Measurements from ENCODE around the gene CDK17.
"Not testable (repeated sequence)": the region's sequence is repeated elsewhere in the genome, so short reads cannot be mapped to it uniquely, and the experiment has no call there.

The CDK17 gene

DNA sequence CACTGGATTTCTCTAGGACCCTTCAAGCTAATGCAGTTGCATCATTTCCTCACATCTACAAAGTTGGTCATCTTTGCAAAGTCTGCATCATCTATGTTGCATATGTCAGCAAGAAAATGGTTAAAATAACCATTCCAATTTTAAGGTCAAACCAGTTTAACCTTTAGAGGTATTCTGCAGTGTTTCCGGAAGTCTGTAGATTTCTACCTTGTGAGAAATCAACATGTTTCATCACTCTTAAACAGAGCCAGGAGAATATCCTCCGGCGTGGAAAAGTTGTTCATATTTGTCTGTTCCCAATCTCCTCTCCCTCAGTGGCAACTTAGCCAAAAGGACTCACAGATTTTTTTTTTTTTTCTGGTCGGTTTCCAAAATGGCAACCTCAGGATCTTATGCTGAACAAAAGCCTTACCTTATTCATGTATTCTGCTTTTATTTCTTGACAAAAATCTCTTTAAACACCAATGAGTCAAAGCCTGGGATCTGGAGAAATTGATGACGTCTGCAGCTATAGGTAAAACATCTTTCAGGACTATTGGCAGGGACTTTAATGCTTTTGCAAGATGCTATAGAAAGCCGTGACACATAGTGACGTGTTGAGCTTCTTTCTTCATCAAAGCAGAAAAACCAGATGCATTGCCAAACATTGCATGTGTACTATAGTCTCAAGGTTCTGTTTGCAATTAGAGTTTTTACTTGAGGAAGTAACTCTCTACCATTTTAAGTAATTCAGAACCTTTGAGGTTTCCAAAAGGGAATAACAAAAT, 16.0 kb upstream of the CDK17 start:
- Histone ChIP-seq H3K4me1 (ENCODE audit: control insufficient read depth, insufficient read depth, low read length) (no peaks in the 10 kb centered on the region), H3K9ac (ENCODE audit: low read depth, low read length) (no peak overlapping the region), H3K27ac (ENCODE audit: low read depth, low read length) (no peak overlapping the region), H3K27me3 (ENCODE audit: control insufficient read depth, insufficient read depth, low read length) (no peaks in the 10 kb centered on the region), H3K4me3 (ENCODE audit: low read depth, low read length) (no peak overlapping the region), H3K36me3 (ENCODE audit: control insufficient read depth, insufficient read depth, low read length) (no peaks in the 10 kb centered on the region), H3K9me3 (ENCODE audit: control insufficient read depth, insufficient read depth, low read length) (no peaks in the 10 kb centered on the region)

DNA sequence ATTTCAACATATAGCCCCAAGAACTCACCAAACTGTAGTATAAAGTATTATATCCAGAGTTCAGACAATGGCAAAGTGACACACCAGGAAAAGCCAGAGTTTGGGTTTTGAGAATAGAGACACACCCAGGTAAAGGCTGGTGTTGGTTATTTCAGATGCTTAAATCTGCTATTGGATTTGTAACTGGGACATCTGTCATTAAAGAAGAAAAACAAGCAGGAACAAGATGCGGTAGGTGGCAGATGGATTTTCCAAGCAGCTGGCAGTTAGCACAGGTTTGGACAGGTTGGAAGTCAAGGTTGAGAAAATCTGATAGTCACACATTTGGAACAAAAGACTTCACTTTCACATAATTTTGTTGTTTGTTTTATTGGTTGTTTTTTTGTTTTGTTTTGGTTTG, 14.4 kb upstream of the CDK17 start:
- H3K4me1 ChIP-seq (ENCODE audit: control insufficient read depth, insufficient read depth, low read length): no peaks in the 10 kb centered on the region
- H3K9me3 ChIP-seq (ENCODE audit: control insufficient read depth, insufficient read depth, low read length): no peaks in the 10 kb centered on the region
- no peaks in the 10 kb centered on the region for H3K36me3 ChIP-seq (ENCODE audit: control insufficient read depth, insufficient read depth, low read length)
- no peaks in the 10 kb centered on the region for H3K27me3 ChIP-seq (ENCODE audit: control insufficient read depth, insufficient read depth, low read length)
- H3K4me3 ChIP-seq (ENCODE audit: low read depth, low read length): no peak overlapping the region
- H3K27ac ChIP-seq (ENCODE audit: low read depth, low read length): no peak overlapping the region
- H3K9ac ChIP-seq (ENCODE audit: low read depth, low read length): no peak overlapping the region

DNA sequence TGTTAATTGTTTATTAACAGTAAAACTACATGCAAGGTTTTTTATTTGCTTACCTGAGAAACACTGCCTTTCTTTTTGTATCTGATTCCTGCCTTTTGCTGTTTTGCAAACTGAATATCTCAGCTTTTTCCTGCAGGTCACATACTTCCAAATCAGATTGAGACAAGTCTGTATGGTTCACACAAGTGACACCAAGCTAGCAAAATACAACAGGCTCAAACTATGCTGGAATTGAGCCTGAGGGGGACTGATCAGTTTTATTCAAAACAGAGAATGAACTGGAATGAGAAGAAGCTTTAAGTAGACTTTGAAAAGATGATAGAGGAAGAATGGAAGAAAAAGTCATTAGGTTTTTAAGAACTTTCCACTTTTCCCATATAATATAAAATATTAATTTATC, 12.2 kb upstream of the CDK17 start:
- H3K9ac ChIP-seq (ENCODE audit: low read depth, low read length): no peak overlapping the region
- no peak overlapping the region for H3K27ac ChIP-seq (ENCODE audit: low read depth, low read length)
- no peaks in the 10 kb centered on the region for H3K36me3 ChIP-seq (ENCODE audit: control insufficient read depth, insufficient read depth, low read length)
- no peak overlapping the region for H3K4me3 ChIP-seq (ENCODE audit: low read depth, low read length)
- no peaks in the 10 kb centered on the region for H3K27me3 ChIP-seq (ENCODE audit: control insufficient read depth, insufficient read depth, low read length)
- no peaks in the 10 kb centered on the region for H3K9me3 ChIP-seq (ENCODE audit: control insufficient read depth, insufficient read depth, low read length)
- H3K4me1 ChIP-seq (ENCODE audit: control insufficient read depth, insufficient read depth, low read length): no peaks in the 10 kb centered on the region

DNA sequence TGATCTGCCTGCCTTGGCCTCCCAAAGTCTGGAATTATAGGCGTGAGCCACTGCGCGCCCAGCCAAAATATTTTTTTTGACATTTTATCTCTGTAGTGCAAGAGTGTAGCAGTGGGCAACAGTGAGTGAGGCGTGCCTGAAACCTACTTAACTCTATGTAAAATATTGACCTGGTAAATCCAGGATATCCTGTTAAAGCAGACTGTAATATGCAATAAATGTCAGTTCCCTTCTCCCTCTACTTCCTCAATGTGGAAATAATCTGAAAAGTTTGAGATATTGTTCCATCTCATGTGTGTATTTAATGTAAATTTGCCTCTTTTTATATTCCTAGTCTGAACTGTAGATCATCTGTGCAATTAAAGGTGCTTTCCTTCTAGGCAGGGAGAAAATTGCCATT, 9.5 kb upstream of the CDK17 start:
- Histone ChIP-seq H3K36me3 (ENCODE audit: control insufficient read depth, insufficient read depth, low read length) (no peaks in the 10 kb centered on the region), H3K27me3 (ENCODE audit: control insufficient read depth, insufficient read depth, low read length) (no peaks in the 10 kb centered on the region), H3K4me3 (ENCODE audit: low read depth, low read length) (no peak overlapping the region), H3K27ac (ENCODE audit: low read depth, low read length) (no peak overlapping the region), H3K9ac (ENCODE audit: low read depth, low read length) (no peak overlapping the region), H3K9me3 (ENCODE audit: control insufficient read depth, insufficient read depth, low read length) (no peaks in the 10 kb centered on the region), H3K4me1 (ENCODE audit: control insufficient read depth, insufficient read depth, low read length) (no peaks in the 10 kb centered on the region)

DNA sequence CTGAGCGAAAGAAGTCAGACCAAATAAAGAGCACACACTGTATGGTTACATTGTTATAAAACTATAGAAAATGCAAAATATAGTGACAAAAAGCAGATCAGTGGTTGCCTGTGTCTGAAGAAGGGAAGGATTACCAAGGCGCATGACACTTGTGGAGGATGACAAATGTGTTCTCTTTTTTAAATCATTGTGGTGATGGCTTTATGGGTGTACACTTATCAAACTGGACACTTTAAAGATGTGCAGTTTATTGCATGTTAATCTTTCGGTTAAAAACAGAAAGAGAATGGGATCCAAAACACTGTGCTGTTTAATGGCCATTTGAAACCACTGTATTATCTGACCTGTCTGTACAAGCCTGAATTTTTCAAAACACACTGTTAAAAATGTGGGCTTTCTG, 8.8 kb upstream of the CDK17 start:
- H3K9ac ChIP-seq (ENCODE audit: low read depth, low read length): no peak overlapping the region
- H3K27ac ChIP-seq (ENCODE audit: low read depth, low read length): no peak overlapping the region
- H3K9me3 ChIP-seq (ENCODE audit: control insufficient read depth, insufficient read depth, low read length): no peaks in the 10 kb centered on the region
- peaks cover 7% of the 10 kb centered on the region for H3K4me1 ChIP-seq (ENCODE audit: control insufficient read depth, insufficient read depth, low read length)
- no peaks in the 10 kb centered on the region for H3K36me3 ChIP-seq (ENCODE audit: control insufficient read depth, insufficient read depth, low read length)
- no peak overlapping the region for H3K4me3 ChIP-seq (ENCODE audit: low read depth, low read length)
- H3K27me3 ChIP-seq (ENCODE audit: control insufficient read depth, insufficient read depth, low read length): no peaks in the 10 kb centered on the region

DNA sequence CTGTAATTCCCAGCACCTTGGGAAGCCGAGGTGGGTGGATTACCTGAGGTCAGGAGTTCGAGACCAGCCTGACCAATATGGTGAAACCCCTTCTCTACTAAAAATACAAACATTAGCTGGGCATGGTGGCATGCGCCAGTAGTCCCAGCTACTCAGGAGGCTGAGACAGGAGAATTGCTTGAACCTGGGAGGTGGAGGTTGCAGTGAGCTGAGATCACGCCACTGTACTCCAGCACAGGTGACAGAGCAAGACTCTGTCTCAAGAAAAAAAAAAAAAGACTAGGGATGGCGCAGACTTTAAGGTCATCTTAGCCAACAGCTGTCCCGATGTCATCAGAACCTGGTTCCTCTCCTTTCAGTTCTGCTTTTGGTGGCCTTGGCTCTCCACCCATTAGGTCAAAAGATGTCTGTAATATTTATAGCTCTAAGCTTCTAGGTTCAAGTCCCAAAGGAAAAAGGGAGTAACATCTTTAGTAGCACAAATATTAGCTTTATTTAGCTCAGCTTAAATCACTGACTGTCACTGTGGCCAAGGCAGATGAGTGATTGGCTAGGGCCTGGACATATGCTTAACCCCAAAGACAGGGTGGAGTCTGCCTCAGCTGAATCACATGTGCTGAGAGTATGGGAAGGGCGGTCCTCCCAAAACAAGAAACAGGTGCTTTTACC, 7.3 kb upstream of the CDK17 start:
- H3K27ac ChIP-seq (ENCODE audit: low read depth, low read length); H3K36me3 ChIP-seq (ENCODE audit: control insufficient read depth, insufficient read depth, low read length); H3K9ac ChIP-seq (ENCODE audit: low read depth, low read length); H3K4me3 ChIP-seq (ENCODE audit: low read depth, low read length); H3K9me3 ChIP-seq (ENCODE audit: control insufficient read depth, insufficient read depth, low read length); H3K27me3 ChIP-seq (ENCODE audit: control insufficient read depth, insufficient read depth, low read length): not testable (repeated sequence)
- H3K4me1 ChIP-seq (ENCODE audit: control insufficient read depth, insufficient read depth, low read length): peaks cover 13% of the 10 kb centered on the region

DNA sequence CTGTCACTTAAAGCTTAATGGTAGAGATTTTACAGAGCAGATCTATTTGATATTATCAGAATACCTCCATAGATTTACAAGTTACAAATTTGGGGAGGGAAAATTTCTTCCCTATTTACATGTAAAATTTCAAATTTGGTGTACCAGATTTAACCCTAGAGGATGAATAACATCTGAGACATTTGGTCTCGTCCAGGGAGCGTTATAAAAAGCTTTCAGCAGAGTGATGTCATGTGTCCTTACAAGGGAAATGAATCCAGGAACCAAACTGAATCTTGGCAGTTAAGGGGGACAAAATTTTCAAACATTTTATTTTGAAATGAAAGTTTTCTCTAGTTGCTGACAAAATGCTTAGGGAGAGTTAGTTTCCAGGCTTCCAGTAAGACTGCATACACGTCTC, 4.5 kb upstream of the CDK17 start:
- H3K27me3 ChIP-seq (ENCODE audit: control insufficient read depth, insufficient read depth, low read length): no peaks in the 10 kb centered on the region
- H3K36me3 ChIP-seq (ENCODE audit: control insufficient read depth, insufficient read depth, low read length): no peaks in the 10 kb centered on the region
- peaks cover 27% of the 10 kb centered on the region for H3K4me1 ChIP-seq (ENCODE audit: control insufficient read depth, insufficient read depth, low read length)
- H3K27ac ChIP-seq (ENCODE audit: low read depth, low read length): no peak overlapping the region
- no peak overlapping the region for H3K4me3 ChIP-seq (ENCODE audit: low read depth, low read length)
- H3K9me3 ChIP-seq (ENCODE audit: control insufficient read depth, insufficient read depth, low read length): no peaks in the 10 kb centered on the region
- H3K9ac ChIP-seq (ENCODE audit: low read depth, low read length): no peak overlapping the region

DNA sequence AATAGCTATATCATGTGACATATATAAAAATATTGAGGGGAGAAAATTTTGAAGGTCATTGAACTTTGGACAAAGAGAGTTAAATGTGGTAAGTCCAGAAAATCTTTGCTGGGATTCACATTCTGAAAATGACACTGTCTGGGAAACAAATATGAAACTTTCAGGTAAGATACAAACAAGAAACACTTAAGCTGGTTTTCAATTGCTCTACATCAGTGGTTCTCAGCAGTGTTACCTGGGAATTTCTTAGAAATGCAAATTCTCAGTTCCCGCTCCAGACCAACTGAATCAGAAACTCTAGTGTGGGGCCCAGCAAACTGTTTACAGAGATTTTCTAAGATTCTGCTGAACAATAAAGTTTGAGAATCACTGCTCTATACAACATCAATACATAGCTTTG, 3.6 kb upstream of the CDK17 start:
- Histone ChIP-seq H3K27me3 (ENCODE audit: control insufficient read depth, insufficient read depth, low read length) (no peaks in the 10 kb centered on the region), H3K9ac (ENCODE audit: low read depth, low read length) (no peak overlapping the region), H3K4me1 (ENCODE audit: control insufficient read depth, insufficient read depth, low read length) (peaks cover 28% of the 10 kb centered on the region), H3K27ac (ENCODE audit: low read depth, low read length) (peak overlapping the region; percentile 51), H3K4me3 (ENCODE audit: low read depth, low read length) (no peak overlapping the region), H3K9me3 (ENCODE audit: control insufficient read depth, insufficient read depth, low read length) (no peaks in the 10 kb centered on the region), H3K36me3 (ENCODE audit: control insufficient read depth, insufficient read depth, low read length) (no peaks in the 10 kb centered on the region)

DNA sequence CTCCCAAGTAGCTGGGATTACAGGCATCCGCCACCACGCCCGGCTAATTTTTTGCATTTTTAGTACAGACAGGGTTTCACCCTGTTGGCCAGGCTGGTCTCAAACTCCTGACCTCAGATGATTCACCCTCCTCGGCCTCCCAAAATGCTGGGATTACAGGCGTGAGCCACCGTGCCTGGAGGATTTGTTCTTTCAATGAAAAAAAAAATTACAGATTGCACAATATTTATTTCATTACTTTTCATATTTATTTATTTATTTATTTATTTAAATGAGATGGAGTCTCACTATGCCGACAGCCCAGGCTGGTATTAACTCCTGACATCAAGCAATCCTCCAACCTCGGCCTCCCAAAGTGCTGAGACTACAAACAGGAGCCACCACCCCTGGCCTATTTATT, 2.3 kb upstream of the CDK17 start:
- H3K4me1 ChIP-seq (ENCODE audit: control insufficient read depth, insufficient read depth, low read length): peaks cover 42% of the 10 kb centered on the region
- not testable (repeated sequence) for H3K27me3 ChIP-seq (ENCODE audit: control insufficient read depth, insufficient read depth, low read length); H3K9me3 ChIP-seq (ENCODE audit: control insufficient read depth, insufficient read depth, low read length); H3K4me3 ChIP-seq (ENCODE audit: low read depth, low read length); H3K27ac ChIP-seq (ENCODE audit: low read depth, low read length); H3K9ac ChIP-seq (ENCODE audit: low read depth, low read length); H3K36me3 ChIP-seq (ENCODE audit: control insufficient read depth, insufficient read depth, low read length)

DNA sequence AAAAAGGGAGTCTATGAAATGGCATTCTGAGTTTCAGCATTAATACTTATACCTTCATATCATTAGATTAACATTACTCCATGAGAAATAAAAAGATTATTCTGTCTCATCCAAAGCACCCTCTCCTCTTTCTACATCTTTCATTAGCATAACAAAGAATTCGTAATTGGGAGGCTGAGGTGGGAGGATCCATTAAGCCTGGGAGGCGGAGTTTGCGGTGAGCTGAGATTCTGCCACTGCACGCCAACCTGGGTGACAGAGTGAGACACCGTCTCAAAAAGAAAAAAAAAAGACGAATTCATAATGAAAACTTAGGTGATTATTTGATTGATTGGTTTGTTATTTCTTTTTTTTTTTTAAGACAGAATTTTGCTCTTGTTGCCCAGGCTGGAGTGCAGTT, 1.8 kb upstream of the CDK17 start:
- peak overlapping the region; percentile 56 for H3K27ac ChIP-seq (ENCODE audit: low read depth, low read length)
- H3K4me3 ChIP-seq (ENCODE audit: low read depth, low read length): peak overlapping the region; percentile 80; the same call in 1 of the 2 replicates
- H3K9ac ChIP-seq (ENCODE audit: low read depth, low read length): no peak overlapping the region
- no peaks in the 10 kb centered on the region for H3K9me3 ChIP-seq (ENCODE audit: control insufficient read depth, insufficient read depth, low read length)
- no peaks in the 10 kb centered on the region for H3K27me3 ChIP-seq (ENCODE audit: control insufficient read depth, insufficient read depth, low read length)
- H3K36me3 ChIP-seq (ENCODE audit: control insufficient read depth, insufficient read depth, low read length): no peaks in the 10 kb centered on the region
- peaks cover 45% of the 10 kb centered on the region for H3K4me1 ChIP-seq (ENCODE audit: control insufficient read depth, insufficient read depth, low read length)

DNA sequence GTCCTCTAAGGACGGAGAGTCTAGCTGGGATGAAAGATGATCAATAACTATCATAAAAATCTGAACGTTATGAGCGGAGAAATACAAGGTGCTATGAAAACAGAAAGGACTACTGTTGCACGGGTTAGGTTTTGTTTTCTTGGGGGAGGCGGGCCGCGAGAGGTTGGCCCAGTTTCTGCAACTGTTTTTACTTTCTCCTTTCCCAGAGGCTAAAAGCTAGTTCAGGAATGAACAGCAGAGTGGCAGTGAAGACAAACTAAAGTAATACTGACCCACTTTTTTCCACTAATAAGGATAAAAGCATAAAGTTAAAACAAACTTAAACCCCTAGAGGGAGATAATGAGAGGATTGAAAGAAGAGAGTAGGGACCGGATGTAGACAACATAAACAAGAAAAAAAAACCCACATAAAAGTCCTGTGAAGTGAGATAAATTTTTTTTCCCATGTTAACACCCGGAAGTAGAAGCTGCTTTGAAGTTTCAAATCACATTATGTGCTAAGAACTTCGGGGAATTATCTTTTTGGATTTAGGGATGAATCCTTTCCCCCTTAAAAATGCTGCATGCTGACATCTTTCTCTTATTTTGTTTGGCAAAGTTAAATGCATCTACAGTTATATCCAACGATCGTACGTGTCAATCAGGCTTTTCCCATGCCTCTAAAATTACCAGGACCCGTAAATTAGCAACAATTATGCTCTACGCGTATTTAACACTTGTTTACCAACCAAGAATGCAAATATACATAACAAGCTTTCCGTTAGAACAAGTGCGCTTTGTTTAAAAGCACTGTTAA, 1.0 kb upstream of the CDK17 start:
- no peaks in the 10 kb centered on the region for H3K36me3 ChIP-seq (ENCODE audit: control insufficient read depth, insufficient read depth, low read length)
- no peaks in the 10 kb centered on the region for H3K27me3 ChIP-seq (ENCODE audit: control insufficient read depth, insufficient read depth, low read length)
- no peak overlapping the region for H3K9ac ChIP-seq (ENCODE audit: low read depth, low read length)
- H3K4me1 ChIP-seq (ENCODE audit: control insufficient read depth, insufficient read depth, low read length): peaks cover 53% of the 10 kb centered on the region
- H3K27ac ChIP-seq (ENCODE audit: low read depth, low read length): peak overlapping the region; percentile 56
- peak overlapping the region; percentile 80 for H3K4me3 ChIP-seq (ENCODE audit: low read depth, low read length)
- H3K9me3 ChIP-seq (ENCODE audit: control insufficient read depth, insufficient read depth, low read length): no peaks in the 10 kb centered on the region

Measured in HUES48 (cell line).